K562 (cell line): Measurements from ENCODE around the gene TMEM237. TPM values are rescaled to one million over a fixed set of nuclear protein-coding genes. Genes with fewer than 3 reads are reported as not detected.
"Not testable (repeated sequence)": the region's sequence is repeated elsewhere in the genome, so short reads cannot be mapped to it uniquely, and the experiment has no call there.

ENCODE experiments used
- ATAC-seq: fragments of 200-7000 bp; cut with Tn5 transposase; 3 replicates; pipeline ENCODE4 v1.9.1; 2020; ENCODE audit warnings: moderate library complexity
- BruUV-seq: library from RNA; stranded (reverse); fragments of 400-500 nt; replicated peaks from 2 replicates; lab custom pipeline; 2021; lab: Mats Ljungman, UMichigan
- CTCF ChIA-PET: fragments of 300-600 bp; formaldehyde crosslinking; extraction: SDS; loops from one replicate; lab custom pipeline; 2021; ENCODE audit warnings: low intra/inter-chr PET ratio; lab: Yijun Ruan, JAX
- POLR2A ChIA-PET: fragments of 300-600, 350-650 bp; sonication (Branson Sonifier 250); formaldehyde crosslinking; extraction: SDS; loops from one replicate; lab custom pipeline; 2021; ENCODE audit warnings: antibody characterized with exemption, inconsistent platforms; lab: Yijun Ruan, JAX
- DNase-seq, 4 experiments: peaks; one replicate each; pipeline versions ENCODE4 v3.0.0 to v3.0.0-alpha.2; 2011 to 2018; ENCODE audit warnings: low spot score in 3 of 4, mixed read lengths in 3 of 4; ENCODE audit errors: extremely low read depth in 1 of 4
- FAIRE-seq: peaks from 2 replicates; lab custom pipeline; 2011; peaks lifted over from hg19 to GRCh38; lab: Jason Lieb, UNC
- H2AFZ ChIP-seq: 2 replicates; pipeline ENCODE4 v1.6.0; 2011; ENCODE audit warnings: low read depth, low read length, control low read depth, inconsistent platforms
- H3K27ac ChIP-seq: fragments of 200-600 bp; 3 replicates; pipeline ENCODE4 v1.8.0; 2011; ENCODE audit warnings: low read depth, mild to moderate bottlenecking, control low read depth, inconsistent platforms, low read length, moderate library complexity, mixed read lengths; ENCODE audit errors: extremely low read depth
- H3K27me3 ChIP-seq, 2 experiments: fragments of 300-600 bp in 1 of 2; 2 replicates in 1 of 2; 3 replicates in 1 of 2; pipeline versions ENCODE4 v1.6.0 to v1.8.0; 2011; ENCODE audit warnings: inconsistent platforms in 2 of 2, low read length in 2 of 2, mild to moderate bottlenecking in 1 of 2, mixed read lengths in 1 of 2, moderate library complexity in 1 of 2; ENCODE audit not compliant: control insufficient read depth in 2 of 2, insufficient read depth in 2 of 2
- H3K36me3 ChIP-seq: fragments of 300-600 bp; 3 replicates; pipeline ENCODE4 v1.8.0; 2011; ENCODE audit warnings: mild to moderate bottlenecking, low read length, inconsistent platforms; ENCODE audit not compliant: control insufficient read depth, insufficient read depth
- H3K4me1 ChIP-seq, 2 experiments: fragments of 200-600 bp in 1 of 2; replicated peaks in 1 of 2; 2 replicates in 1 of 2; 3 replicates in 1 of 2; pipeline versions ENCODE4 v1.5.1 to v1.8.0; 2011; ENCODE audit warnings: inconsistent platforms in 2 of 2, low read length in 2 of 2, mild to moderate bottlenecking in 1 of 2, mixed read lengths in 1 of 2, moderate library complexity in 1 of 2; ENCODE audit not compliant: control insufficient read depth in 2 of 2, insufficient read depth in 2 of 2
- H3K4me2 ChIP-seq: 2 replicates; pipeline ENCODE4 v1.6.1; 2011; ENCODE audit warnings: low read length, control low read depth, inconsistent platforms, mixed read lengths; ENCODE audit not compliant: insufficient read depth
- H3K4me3 ChIP-seq: fragments of 200-600 bp; sonication (generic), shearing (Covaris generic); 2 replicates; pipeline ENCODE4 v1.5.1; 2016; ENCODE audit warnings: control low read depth, inconsistent platforms
- H3K79me2 ChIP-seq: fragments of 200-600 bp; 3 replicates; pipeline ENCODE4 v1.8.0; 2011; ENCODE audit warnings: low read length, inconsistent platforms; ENCODE audit not compliant: control insufficient read depth, insufficient read depth
- H3K9ac ChIP-seq, 2 experiments: 2 replicates each; pipeline versions ENCODE4 v1.6.0 to v1.6.1; 2011; ENCODE audit warnings: low read depth in 2 of 2, low read length in 2 of 2, control low read depth in 1 of 2, inconsistent platforms in 1 of 2, mild to moderate bottlenecking in 1 of 2, mixed read lengths in 1 of 2; ENCODE audit not compliant: insufficient read depth in 1 of 2
- H3K9me1 ChIP-seq: one replicate; pipeline ENCODE4 v1.6.0; 2011; ENCODE audit warnings: inconsistent platforms, mild to moderate bottlenecking, low read length, moderate library complexity; ENCODE audit not compliant: control insufficient read depth, insufficient read depth
- H3K9me3 ChIP-seq: replicated peaks from 2 replicates; pipeline ENCODE4 v1.5.1; 2011; ENCODE audit warnings: low read depth, low read length, inconsistent platforms; ENCODE audit not compliant: control insufficient read depth, insufficient read depth
- H4K20me1 ChIP-seq: replicated peaks from 2 replicates; pipeline ENCODE4 v1.6.1; 2011; ENCODE audit warnings: low read length, inconsistent platforms, mixed read lengths; ENCODE audit not compliant: control insufficient read depth, insufficient read depth
- C11orf30 ChIP-seq: fragments of 450-650 bp; IDR thresholded peaks from 2 replicates; pipeline ENCODE4 v1.6.1; 2016; ENCODE audit warnings: low read depth, mild to moderate bottlenecking
- EP300 ChIP-seq: IDR thresholded peaks from 2 replicates; pipeline ENCODE4 v1.6.1; 2012; ENCODE audit warnings: low read length, improper control_type of control experiment
- FUS ChIP-seq: fragments of 200-400 bp; formaldehyde crosslinking; optimal IDR thresholded peaks from 2 replicates; pipeline ENCODE3; 2017; ENCODE audit warnings: low read depth, low read length
- GTF3C2 ChIP-seq: IDR thresholded peaks from 3 replicates; pipeline ENCODE4 v1.6.1; 2011; ENCODE audit warnings: borderline replicate concordance, mild to moderate bottlenecking, moderate library complexity; ENCODE audit not compliant: insufficient read length; ENCODE audit errors: extremely low read depth
- TCF15 ChIP-seq: fragments of 250-450 bp; sonication (Bioruptor Pico); IDR thresholded peaks from 2 replicates; pipeline ENCODE4 v1.8.0; 2022; ENCODE audit warnings: moderate library complexity, mild to moderate bottlenecking, inconsistent platforms
- U2AF1 ChIP-seq: fragments of 200-400 bp; formaldehyde crosslinking; optimal IDR thresholded peaks from 2 replicates; pipeline ENCODE3; 2017; ENCODE audit warnings: mild to moderate bottlenecking, low read depth, low read length, moderate library complexity
- ZNF311 ChIP-seq: fragments of 250-450 bp; sonication (Bioruptor Pico); IDR thresholded peaks from 2 replicates; pipeline ENCODE4 v1.4.0; 2020; ENCODE audit warnings: mild to moderate bottlenecking, moderate library complexity
- ZNF316 ChIP-seq: fragments of 450-650 bp; IDR thresholded peaks from 2 replicates; pipeline ENCODE4 v1.6.1; 2016
- ZNF354B ChIP-seq: fragments of 250-450 bp; sonication (Bioruptor Pico); IDR thresholded peaks from 2 replicates; pipeline ENCODE4 v1.4.0; 2020
- ZNF507 ChIP-seq: conservative IDR thresholded peaks from 2 replicates; pipeline ENCODE4 v1.6.1; 2017; ENCODE audit warnings: missing genetic modification characterization, missing compliant biosample characterization
- ZNF785 ChIP-seq: fragments of 250-450 bp; sonication (Bioruptor Pico); IDR thresholded peaks from 2 replicates; pipeline ENCODE4 v1.4.0; 2020; ENCODE audit warnings: mild to moderate bottlenecking
- WGBS: fragments of 100-300 bp; shearing (Covaris generic); methylation state at CpG from one replicate; pipeline ENCODE4 v1.1.6; 2016; ENCODE audit warnings: low coverage, mixed read lengths; ENCODE audit not compliant: insufficient coverage; ENCODE audit errors: missing lambda C conversion rate; 5-methylcytosine and 5-hydroxymethylcytosine counted together
- in situ Hi-C: fragments of 300-500 bp; cut with MboI; formaldehyde crosslinking; loops from 4 replicates; pipeline ENCODE4 v1.15.0; 2018; ENCODE audit warnings: inconsistent platforms, mixed read lengths
- intact Hi-C: fragments of 100-400 bp; cut with micrococcal nuclease; formaldehyde crosslinking; loops from 2 replicates; pipeline ENCODE4 v1.14.2; 2022
- polyA plus RNA-seq, 8 experiments: library from polyadenylated mRNA; depleted of rRNA in 4 of 8; stranded (reverse) in 5 of 8; unstranded in 3 of 8; fragments of >200 nt; fragmentation: Nextera tagmentation in 2 of 8; fragmentation: Illumina TruSeq in 1 of 8; extraction: Ambion mirVana in 2 of 8; extraction: Trizol in 1 of 8; gene quantifications; 2 replicates each; pipeline versions ENCODE4 v1.2.1 to v1.2.3, GENCODE V29; 2011 to 2014; ENCODE audit warnings: inconsistent platforms in 1 of 8, missing spikeins in 1 of 8
- total RNA-seq, 7 experiments: library from RNA; depleted of rRNA in 6 of 7; stranded (reverse); fragments of >200 nt in 6 of 7; fragmentation: Illumina TruSeq in 2 of 7; extraction: Trizol in 2 of 7; gene quantifications; 2 replicates each; pipeline versions ENCODE4 v1.2.1 to v1.2.3, GENCODE V29; 2011 to 2021; ENCODE audit warnings: low replicate concordance in 1 of 7

Gene TMEM237
- total and polyA plus RNA-seq, 9 of the 15 experiments (the other 6 are each of a cell fraction or from before 2014, with no cell fraction given): 6.2 to 25.6 (median 17.9) TPM

GRCh38 chr2:201671205-201671604, 27.9 kb upstream of the TMEM237 start:
- 0% methylated on average over 4 of the region's 4 CpGs for WGBS
- H4K20me1 ChIP-seq, intact Hi-C loops, in situ Hi-C loops, H3K9me3 ChIP-seq, CTCF ChIA-PET, H3K4me2 ChIP-seq, H3K9me1 ChIP-seq, POLR2A ChIA-PET, H3K4me1 ChIP-seq, H3K4me3 ChIP-seq, H3K27ac ChIP-seq, FAIRE-seq, BruUV-seq, H3K79me2 ChIP-seq, H2AFZ ChIP-seq, H3K9ac ChIP-seq, H3K36me3 ChIP-seq, DNase-seq, ATAC-seq: not testable (repeated sequence)
- peaks cover 0 to 12% of the 10 kb centered on the region in 2 experiments; a peak in 1 of 5 replicates for H3K27me3 ChIP-seq
- peak; percentile 93 for TF ChIP-seq ZNF507 (tag)
- peak; percentile 53; the same call in 1 of the 2 replicates for TF ChIP-seq ZNF354B (CRISPR knock-in tag)

- Histone ChIP-seq H3K9ac (no peak overlapping the region), H3K4me2 (no peak overlapping the region), H4K20me1 (no peaks in the 10 kb centered on the region), H3K9me1 (no peaks in the 10 kb centered on the region), H3K27ac (no peak overlapping the region), H3K27me3 (peaks cover 0 to 9% of the 10 kb centered on the region in 2 experiments; a peak in 1 of 5 replicates), H3K4me3 (no peak overlapping the region), H2AFZ (no peak overlapping the region), H3K4me1 (no peaks in the 10 kb centered on the region), H3K9me3 (no peaks in the 10 kb centered on the region), H3K36me3 (no peaks in the 10 kb centered on the region), H3K79me2 (no peaks in the 10 kb centered on the region)
- ChIA-PET CTCF (no interaction called here), POLR2A (no interaction called here)
- no peak for TF ChIP-seq EP300
- no peak for TF ChIP-seq TCF15 (CRISPR knock-in tag)
- peak; percentile 59 for TF ChIP-seq ZNF316
- TF ChIP-seq U2AF1: no peak
- TF ChIP-seq ZNF785 (CRISPR knock-in tag): no peak
- no peak for TF ChIP-seq FUS
- peak; percentile 34; the same call in 1 of the 2 replicates for TF ChIP-seq C11orf30
- TF ChIP-seq ZNF311 (CRISPR knock-in tag): no peak
- TF ChIP-seq GTF3C2: no peak
- WGBS: 13% methylated on average over 1 of the region's 1 CpG
- DNase-seq: no peak
- FAIRE-seq: no peak
- ATAC-seq: no peak
- no TSS peak for BruUV-seq
- intact Hi-C loops (no loop called here), in situ Hi-C loops (no loop called here)
Observed at GRCh38 chr2:201669865-201670264, 26.6 kb upstream of the TMEM237 start.
